Measurements from ENCODE around the gene HS3ST5. TPM values are rescaled to one million over a fixed set of nuclear protein-coding genes. Genes with fewer than 3 reads are reported as not detected.

HS3ST5 gene
- total RNA-seq, 1 donor from 2014 or later, result 0.05 TPM

GRCh38 chr6:114131945-114132344 is 210.9 kb downstream of the HS3ST5 start:
- Mint-ChIP-seq H3K4me3 (ENCODE audit: unreplicated experiment) (no peak overlapping the region), H3K9me3 (ENCODE audit: low read depth) (no peaks in the 10 kb centered on the region), H3K36me3 (ENCODE audit: low read depth) (no peaks in the 10 kb centered on the region), H3K27me3 (ENCODE audit: low read depth) (no peaks in the 10 kb centered on the region), H3K27ac (ENCODE audit: unreplicated experiment) (no peak overlapping the region), H3K4me1 (ENCODE audit: low read depth) (no peaks in the 10 kb centered on the region)
- no peak for DNase-seq (ENCODE audit: low spot score)
- no peak for TF ChIP-seq CTCF (IDR thresholded peaks at IDR 0.05)

- Mint-ChIP-seq H3K27ac (ENCODE audit: unreplicated experiment) (no peak overlapping the region), H3K36me3 (ENCODE audit: low read depth) (no peaks in the 10 kb centered on the region), H3K27me3 (ENCODE audit: low read depth) (no peaks in the 10 kb centered on the region), H3K9me3 (ENCODE audit: low read depth) (no peaks in the 10 kb centered on the region), H3K4me1 (ENCODE audit: low read depth) (peaks cover 25% of the 10 kb centered on the region), H3K4me3 (ENCODE audit: unreplicated experiment) (no peak overlapping the region)
- TF ChIP-seq CTCF (IDR thresholded peaks at IDR 0.05), result no peak
- DNase-seq (ENCODE audit: low spot score), result no peak
Measured at GRCh38 chr6:114125576-114125975, 217.2 kb downstream of the HS3ST5 start.

GRCh38 chr6:114121913-114122662 is 220.7 kb downstream of the HS3ST5 start:
- Mint-ChIP-seq H3K36me3 (ENCODE audit: low read depth) (no peaks in the 10 kb centered on the region), H3K9me3 (ENCODE audit: low read depth) (no peaks in the 10 kb centered on the region), H3K27me3 (ENCODE audit: low read depth) (no peaks in the 10 kb centered on the region), H3K27ac (ENCODE audit: unreplicated experiment) (no peak overlapping the region), H3K4me1 (ENCODE audit: low read depth) (peaks cover 28% of the 10 kb centered on the region), H3K4me3 (ENCODE audit: unreplicated experiment) (no peak overlapping the region)
- no peak for TF ChIP-seq CTCF (IDR thresholded peaks at IDR 0.05)
- DNase-seq (ENCODE audit: low spot score), result no peak

- no peak overlapping the region for H3K4me3 Mint-ChIP-seq (ENCODE audit: unreplicated experiment)
- no peak for DNase-seq (ENCODE audit: low spot score)
- no peak overlapping the region for H3K27ac Mint-ChIP-seq (ENCODE audit: unreplicated experiment)
- TF ChIP-seq CTCF (IDR thresholded peaks at IDR 0.05), result no peak
- H3K36me3 Mint-ChIP-seq (ENCODE audit: low read depth), result no peaks in the 10 kb centered on the region
- no peaks in the 10 kb centered on the region for H3K9me3 Mint-ChIP-seq (ENCODE audit: low read depth)
- no peaks in the 10 kb centered on the region for H3K27me3 Mint-ChIP-seq (ENCODE audit: low read depth)
- H3K4me1 Mint-ChIP-seq (ENCODE audit: low read depth), result peaks cover 25% of the 10 kb centered on the region
Measured at GRCh38 chr6:114119056-114119455, 223.8 kb downstream of the HS3ST5 start.

- H3K4me1 Mint-ChIP-seq (ENCODE audit: low read depth), result peaks cover 4% of the 10 kb centered on the region
- H3K27ac Mint-ChIP-seq (ENCODE audit: unreplicated experiment), result no peak overlapping the region
- no peaks in the 10 kb centered on the region for H3K36me3 Mint-ChIP-seq (ENCODE audit: low read depth)
- H3K9me3 Mint-ChIP-seq (ENCODE audit: low read depth), result no peaks in the 10 kb centered on the region
- no peak for DNase-seq (ENCODE audit: low spot score)
- H3K4me3 Mint-ChIP-seq (ENCODE audit: unreplicated experiment), result no peak overlapping the region
- TF ChIP-seq CTCF (IDR thresholded peaks at IDR 0.05), result no peak
- no peaks in the 10 kb centered on the region for H3K27me3 Mint-ChIP-seq (ENCODE audit: low read depth)
Measured at GRCh38 chr6:114115652-114116051, 227.2 kb downstream of the HS3ST5 start.
